Stimulated activated CD4-positive, alpha-beta T cell treated with anti-CD3 and anti-CD28 coated beads, Interleukin-4, amount 100 ng/mL, for 48 hours (primary cell): ENCODE data around the gene GALT.
A peak's percentile ranks its signal among the peaks of the same experiment; 100 is the strongest.

Experiments
- DNase-seq, 2 donors: peaks; one replicate each; pipeline ENCODE4 v3.0.0-alpha.2; 2020; ENCODE audit warnings: low read depth in 2 of 2

GALT gene

GRCh38 chr9:34684145-34684544, 37.7 kb downstream of the GALT start:
- DNase-seq: peak in 1 of 2 donors; percentile 27

- no peak for DNase-seq
Measured at GRCh38 chr9:34684816-34685215, 38.3 kb downstream of the GALT start.

GRCh38 chr9:34685591-34685990, 39.1 kb downstream of the GALT start:
- DNase-seq: no peak

GRCh38 chr9:34686231-34686630, 39.8 kb downstream of the GALT start:
- DNase-seq: no peak

GRCh38 chr9:34686732-34687131, 40.3 kb downstream of the GALT start:
- DNase-seq: no peak

- no peak for DNase-seq
Measured at GRCh38 chr9:34687276-34688030, 41.0 kb downstream of the GALT start.

GRCh38 chr9:34688329-34689115, 42.0 kb downstream of the GALT start:
- DNase-seq: no peak

- DNase-seq: no peak
Measured at GRCh38 chr9:34689116-34689470, 42.6 kb downstream of the GALT start.

GRCh38 chr9:34689512-34689911, 43.0 kb downstream of the GALT start:
- no peak for DNase-seq

- DNase-seq: no peak
Measured at GRCh38 chr9:34690983-34691935, 44.8 kb downstream of the GALT start, which contains the start of gene CCL19. CCL19 (minus strand) TSS chr9:34691276; CDS start chr9:34691139, 137 bp downstream.

GRCh38 chr9:34691936-34692315, 45.5 kb downstream of the GALT start:
- DNase-seq: no peak

GRCh38 chr9:34693560-34693959, 47.1 kb downstream of the GALT start:
- DNase-seq: no peak

- no peak for DNase-seq
Measured at GRCh38 chr9:34694811-34695210, 48.3 kb downstream of the GALT start.
